MM.1S (cell line): ENCODE results near the gene JMJD7.

Experiments used
- DNase-seq: peaks from one replicate; pipeline ENCODE4 v3.0.0-alpha.2; 2015
- H2AFZ ChIP-seq: fragments of 300-600 bp; sonication (generic); 2 replicates; pipeline ENCODE4 v1.6.0; 2016; ENCODE audit warnings: antibody characterized with exemption, low read length
- H3F3A ChIP-seq: fragments of 300-600 bp; sonication (generic); 2 replicates; pipeline ENCODE4 v1.6.1; 2016; ENCODE audit warnings: mild to moderate bottlenecking, antibody characterized with exemption, low read length, moderate library complexity, mixed read lengths; ENCODE audit not compliant: insufficient read depth
- H3K27ac ChIP-seq: fragments of 300-600 bp; sonication (generic); 2 replicates; pipeline ENCODE4 v1.5.1; 2016; ENCODE audit warnings: mild to moderate bottlenecking, low read length
- H3K27me3 ChIP-seq: fragments of 300-600 bp; sonication (generic); replicated peaks from 2 replicates; pipeline ENCODE4 v1.6.0; 2016; ENCODE audit warnings: low read length; ENCODE audit not compliant: insufficient read depth
- H3K36me3 ChIP-seq: fragments of 300-600 bp; sonication (generic); replicated peaks from 2 replicates; pipeline ENCODE4 v1.6.1; 2016; ENCODE audit warnings: mild to moderate bottlenecking, low read length, mixed read lengths; ENCODE audit not compliant: insufficient read depth
- H3K4me1 ChIP-seq: fragments of 300-600 bp; sonication (generic); 2 replicates; pipeline ENCODE4 v1.6.1; 2016; ENCODE audit warnings: low read length, mixed read lengths
- H3K4me2 ChIP-seq: fragments of 300-600 bp; sonication (generic); 2 replicates; pipeline ENCODE4 v1.6.0; 2016; ENCODE audit warnings: low read depth, low read length
- H3K4me3 ChIP-seq: fragments of 300-600 bp; sonication (generic); 2 replicates; pipeline ENCODE4 v1.5.1; 2016; ENCODE audit warnings: low read length, mixed read lengths
- H3K79me2 ChIP-seq: fragments of 300-600 bp; sonication (generic); 2 replicates; pipeline ENCODE4 v1.6.1; 2016; ENCODE audit warnings: mixed run types, low read length, mixed read lengths
- H3K9ac ChIP-seq: fragments of 300-600 bp; sonication (generic); 2 replicates; pipeline ENCODE4 v1.6.1; 2016; ENCODE audit warnings: low read length, mixed read lengths
- H3K9me2 ChIP-seq: fragments of 300-600 bp; sonication (generic); replicated peaks from 2 replicates; pipeline ENCODE4 v1.6.1; 2016; ENCODE audit warnings: mild to moderate bottlenecking, low read length, mixed read lengths; ENCODE audit not compliant: insufficient read depth
- H3K9me3 ChIP-seq: fragments of 300-600 bp; sonication (generic); replicated peaks from 2 replicates; pipeline ENCODE4 v1.6.1; 2016; ENCODE audit warnings: mild to moderate bottlenecking, low read length, mixed read lengths; ENCODE audit not compliant: insufficient read depth
- H4K20me1 ChIP-seq: fragments of 300-600 bp; sonication (generic); 2 replicates; pipeline ENCODE4 v1.6.1; 2016; ENCODE audit warnings: mild to moderate bottlenecking, low read length, moderate library complexity, mixed read lengths; ENCODE audit not compliant: insufficient read depth
- EZH2 ChIP-seq: fragments of 300-600 bp; sonication (generic); optimal IDR thresholded peaks from 2 replicates; pipeline ENCODE3; 2017; ENCODE audit warnings: low read depth, mild to moderate bottlenecking, antibody characterized with exemption, low read length, mixed read lengths
- EZH2phosphoT487 ChIP-seq: fragments of 300-600 bp; sonication (generic); IDR thresholded peaks from 2 replicates; pipeline ENCODE4 v1.6.1; 2018; ENCODE audit warnings: antibody characterized with exemption, low read length
- TF ChIP-seq, protein P1 (sequence below): fragments of 300-600 bp; sonication (generic); IDR thresholded peaks from 2 replicates; pipeline ENCODE4 v1.5.1; 2016; ENCODE audit warnings: antibody characterized with exemption, low read length, mixed read lengths

The JMJD7 gene

GRCh38 chr15:41844814-41845213 is 16.9 kb downstream of the JMJD7 start:
- Histone ChIP-seq H3K27me3 (no peaks in the 10 kb centered on the region), H3K27ac (no peak overlapping the region), H3K9me3 (no peaks in the 10 kb centered on the region), H3K9ac (no peak overlapping the region), H3K4me2 (no peak overlapping the region), H3K4me1 (no peaks in the 10 kb centered on the region), H4K20me1 (no peaks in the 10 kb centered on the region), H3K9me2 (no peaks in the 10 kb centered on the region), H2AFZ (no peak overlapping the region), H3K79me2 (no peaks in the 10 kb centered on the region), H3F3A (no peaks in the 10 kb centered on the region), H3K36me3 (no peaks in the 10 kb centered on the region), H3K4me3 (no peak overlapping the region)
- no peak for DNase-seq
- TF ChIP-seq, protein P1, sequence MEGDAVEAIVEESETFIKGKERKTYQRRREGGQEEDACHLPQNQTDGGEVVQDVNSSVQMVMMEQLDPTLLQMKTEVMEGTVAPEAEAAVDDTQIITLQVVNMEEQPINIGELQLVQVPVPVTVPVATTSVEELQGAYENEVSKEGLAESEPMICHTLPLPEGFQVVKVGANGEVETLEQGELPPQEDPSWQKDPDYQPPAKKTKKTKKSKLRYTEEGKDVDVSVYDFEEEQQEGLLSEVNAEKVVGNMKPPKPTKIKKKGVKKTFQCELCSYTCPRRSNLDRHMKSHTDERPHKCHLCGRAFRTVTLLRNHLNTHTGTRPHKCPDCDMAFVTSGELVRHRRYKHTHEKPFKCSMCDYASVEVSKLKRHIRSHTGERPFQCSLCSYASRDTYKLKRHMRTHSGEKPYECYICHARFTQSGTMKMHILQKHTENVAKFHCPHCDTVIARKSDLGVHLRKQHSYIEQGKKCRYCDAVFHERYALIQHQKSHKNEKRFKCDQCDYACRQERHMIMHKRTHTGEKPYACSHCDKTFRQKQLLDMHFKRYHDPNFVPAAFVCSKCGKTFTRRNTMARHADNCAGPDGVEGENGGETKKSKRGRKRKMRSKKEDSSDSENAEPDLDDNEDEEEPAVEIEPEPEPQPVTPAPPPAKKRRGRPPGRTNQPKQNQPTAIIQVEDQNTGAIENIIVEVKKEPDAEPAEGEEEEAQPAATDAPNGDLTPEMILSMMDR: no peak
- TF ChIP-seq EZH2: no peak
- no peak for TF ChIP-seq EZH2phosphoT487

GRCh38 chr15:41847206-41847605 is 19.3 kb downstream of the JMJD7 start:
- no peaks in the 10 kb centered on the region for H3K9me3 ChIP-seq
- TF ChIP-seq EZH2phosphoT487 (no peak), EZH2 (no peak)
- TF ChIP-seq, protein P1: no peak

DNA sequence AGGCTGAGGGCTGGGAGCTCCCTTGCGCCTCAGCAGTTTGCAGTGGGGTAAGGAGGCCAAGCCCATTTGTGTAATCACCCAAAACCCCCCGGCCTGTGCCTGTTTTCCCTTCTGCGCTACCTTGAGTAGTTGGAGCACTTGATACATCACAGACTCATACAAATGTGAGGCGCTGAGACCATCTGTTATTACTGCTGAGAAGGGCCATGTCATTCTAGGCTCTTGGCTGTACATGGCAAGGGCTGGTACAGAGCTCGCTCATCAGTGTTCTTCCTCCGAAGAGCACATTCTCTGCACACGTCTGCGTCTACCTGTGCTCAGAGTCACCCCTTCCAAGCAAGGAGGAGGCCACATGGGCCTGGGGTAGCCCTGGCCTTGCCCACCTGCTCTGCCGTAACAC is 20.1 kb downstream of the JMJD7 start:
- H3K9me2 ChIP-seq: no peaks in the 10 kb centered on the region
- no peaks in the 10 kb centered on the region for H3F3A ChIP-seq
- H3K27me3 ChIP-seq: no peaks in the 10 kb centered on the region; the same call in 1 of the 2 replicates
- H3K4me3 ChIP-seq: no peak overlapping the region
- no peak overlapping the region for H3K4me2 ChIP-seq
- TF ChIP-seq, protein P1: no peak
- no peak for TF ChIP-seq EZH2
- TF ChIP-seq EZH2phosphoT487: no peak
- no peaks in the 10 kb centered on the region for H4K20me1 ChIP-seq
- H3K27ac ChIP-seq: no peak overlapping the region
- no peaks in the 10 kb centered on the region for H3K9me3 ChIP-seq
- H3K36me3 ChIP-seq: no peaks in the 10 kb centered on the region
- DNase-seq: no peak
- no peak overlapping the region for H3K9ac ChIP-seq
- H3K4me1 ChIP-seq: no peaks in the 10 kb centered on the region
- no peak overlapping the region for H2AFZ ChIP-seq
- no peaks in the 10 kb centered on the region for H3K79me2 ChIP-seq

More at GRCh38 chr15:41847206-41847605, 19.3 kb downstream of the JMJD7 start:
- H2AFZ ChIP-seq: no peak overlapping the region
- no peak overlapping the region for H3K4me3 ChIP-seq
- no peaks in the 10 kb centered on the region for H3K4me1 ChIP-seq
- H3K27me3 ChIP-seq: no peaks in the 10 kb centered on the region; the same call in 1 of the 2 replicates
- H4K20me1 ChIP-seq: no peaks in the 10 kb centered on the region
- no peaks in the 10 kb centered on the region for H3K36me3 ChIP-seq
- DNase-seq: no peak
- no peak overlapping the region for H3K9ac ChIP-seq
- no peaks in the 10 kb centered on the region for H3F3A ChIP-seq
- H3K4me2 ChIP-seq: no peak overlapping the region
- no peak overlapping the region for H3K27ac ChIP-seq
- H3K9me2 ChIP-seq: no peaks in the 10 kb centered on the region
- no peaks in the 10 kb centered on the region for H3K79me2 ChIP-seq

DNA sequence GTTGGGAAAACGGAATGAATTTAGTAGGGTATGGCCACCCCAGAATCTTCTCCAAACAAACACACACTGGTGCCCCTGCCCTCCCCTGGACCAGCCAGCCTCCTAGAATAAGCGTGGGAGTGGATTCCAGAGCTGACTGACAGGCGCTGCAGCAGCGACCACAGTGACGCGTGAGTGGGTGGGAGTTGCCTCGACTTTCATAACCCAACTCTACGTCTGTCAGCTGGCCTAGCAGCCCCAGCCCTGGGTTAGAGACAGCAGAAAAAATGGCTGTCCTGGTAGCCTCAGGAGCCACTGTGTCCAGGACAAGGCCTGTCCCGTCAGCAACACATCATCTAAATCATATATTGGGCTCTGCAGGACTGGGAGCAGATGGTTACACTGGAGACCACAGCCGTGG is 20.7 kb downstream of the JMJD7 start:
- TF ChIP-seq EZH2: no peak
- no peak for TF ChIP-seq EZH2phosphoT487
- TF ChIP-seq, protein P1: no peak
- Histone ChIP-seq H3K9ac (no peak overlapping the region), H3K4me2 (no peak overlapping the region), H2AFZ (no peak overlapping the region), H3K4me1 (no peaks in the 10 kb centered on the region), H3F3A (no peaks in the 10 kb centered on the region), H3K9me3 (no peaks in the 10 kb centered on the region), H4K20me1 (no peaks in the 10 kb centered on the region), H3K4me3 (no peak overlapping the region), H3K79me2 (no peaks in the 10 kb centered on the region), H3K36me3 (no peaks in the 10 kb centered on the region), H3K27me3 (no peaks in the 10 kb centered on the region; the same call in 1 of the 2 replicates), H3K9me2 (no peaks in the 10 kb centered on the region), H3K27ac (no peak overlapping the region)
- no peak for DNase-seq
